GM08714 (cell line): ENCODE results near the gene RHOT2.
"Not testable (repeated sequence)": the region's sequence is repeated elsewhere in the genome, so short reads cannot be mapped to it uniquely, and the experiment has no call there.

Experiments
- H3K4me3 ChIP-seq: fragments of 200-500 bp; sonication (Bioruptor generic); 2 replicates; pipeline ENCODE4 v1.5.1; 2014; ENCODE audit warnings: mild to moderate bottlenecking, low read length, inconsistent platforms
- ZNF274 ChIP-seq: IDR thresholded peaks from 2 replicates; pipeline ENCODE4 v1.6.1; 2012; ENCODE audit warnings: mild to moderate bottlenecking, low read depth, low read length

RHOT2 gene

DNA sequence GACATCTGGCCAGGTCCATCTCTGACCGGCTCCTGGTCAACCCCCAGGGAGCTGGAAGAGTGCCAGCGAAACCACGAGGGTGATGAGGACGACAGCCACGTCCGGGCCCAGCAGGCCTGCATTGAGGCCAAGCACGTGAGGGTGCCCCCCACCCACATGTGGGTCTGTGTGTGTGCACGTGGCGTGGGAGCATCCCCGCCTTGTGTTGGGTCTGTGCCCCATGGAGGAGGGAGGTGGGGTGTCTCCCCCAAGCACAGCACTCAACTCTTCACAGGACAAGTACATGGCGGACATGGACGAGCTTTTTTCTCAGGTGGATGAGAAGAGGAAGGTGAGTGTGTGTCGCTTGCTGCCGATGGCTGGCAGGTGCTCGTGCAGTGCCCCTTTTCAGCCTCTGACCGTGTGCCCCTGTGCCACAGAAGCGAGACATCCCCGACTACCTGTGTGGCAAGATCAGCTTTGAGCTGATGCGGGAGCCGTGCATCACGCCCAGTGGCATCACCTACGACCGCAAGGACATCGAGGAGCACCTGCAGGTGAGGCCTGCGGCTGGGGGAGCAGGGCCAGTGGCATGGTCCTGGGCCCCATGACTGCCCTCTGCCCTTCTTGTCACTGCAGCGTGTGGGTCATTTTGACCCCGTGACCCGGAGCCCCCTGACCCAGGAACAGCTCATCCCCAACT, 14.0 kb downstream of the RHOT2 start:
- TF ChIP-seq ZNF274 = no peak
- H3K4me3 ChIP-seq = no peak overlapping the region; the same call in 1 of the 2 replicates

DNA sequence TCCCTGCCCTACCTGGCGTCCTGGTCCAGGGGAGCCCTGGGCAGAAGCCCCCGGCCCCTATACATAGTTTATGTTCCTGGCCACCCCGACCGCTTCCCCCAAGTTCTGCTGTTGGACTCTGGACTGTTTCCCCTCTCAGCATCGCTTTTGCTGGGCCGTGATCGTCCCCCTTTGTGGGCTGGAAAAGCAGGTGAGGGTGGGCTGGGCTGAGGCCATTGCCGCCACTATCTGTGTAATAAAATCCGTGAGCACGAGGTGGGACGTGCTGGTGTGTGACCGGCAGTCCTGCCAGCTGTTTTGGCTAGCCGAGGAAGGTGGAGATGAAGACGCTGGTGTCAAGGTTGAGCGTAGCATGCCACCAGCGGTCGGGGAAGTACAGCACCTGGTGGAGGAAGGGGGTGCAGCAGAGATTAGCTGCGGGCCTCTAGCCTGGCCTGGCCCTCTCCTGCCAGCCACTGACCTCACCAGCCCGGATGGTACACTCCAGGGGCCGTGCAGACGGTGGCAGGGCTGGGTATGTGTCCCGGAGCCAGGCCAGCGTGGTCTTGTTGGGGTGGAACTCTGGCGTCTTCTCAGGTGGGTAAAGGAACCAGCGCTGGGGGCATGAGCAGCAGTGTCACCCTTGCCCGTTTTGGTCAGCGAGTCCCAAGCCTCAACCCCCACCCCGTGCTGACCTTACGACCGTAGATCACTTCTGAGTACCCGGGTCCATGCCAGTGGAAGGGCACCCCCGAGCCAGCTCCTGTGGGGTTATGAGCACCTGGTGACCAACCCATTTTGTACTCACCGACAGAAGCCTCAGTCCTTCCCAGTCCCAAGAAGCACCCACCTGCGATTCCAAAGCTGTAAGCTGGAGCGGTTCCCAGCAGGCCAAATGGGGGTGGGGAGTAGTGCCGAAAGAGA, 14.8 kb downstream of the RHOT2 start:
- peak overlapping the region; percentile 68; the same call in 1 of the 2 replicates for H3K4me3 ChIP-seq
- TF ChIP-seq ZNF274 = no peak

DNA sequence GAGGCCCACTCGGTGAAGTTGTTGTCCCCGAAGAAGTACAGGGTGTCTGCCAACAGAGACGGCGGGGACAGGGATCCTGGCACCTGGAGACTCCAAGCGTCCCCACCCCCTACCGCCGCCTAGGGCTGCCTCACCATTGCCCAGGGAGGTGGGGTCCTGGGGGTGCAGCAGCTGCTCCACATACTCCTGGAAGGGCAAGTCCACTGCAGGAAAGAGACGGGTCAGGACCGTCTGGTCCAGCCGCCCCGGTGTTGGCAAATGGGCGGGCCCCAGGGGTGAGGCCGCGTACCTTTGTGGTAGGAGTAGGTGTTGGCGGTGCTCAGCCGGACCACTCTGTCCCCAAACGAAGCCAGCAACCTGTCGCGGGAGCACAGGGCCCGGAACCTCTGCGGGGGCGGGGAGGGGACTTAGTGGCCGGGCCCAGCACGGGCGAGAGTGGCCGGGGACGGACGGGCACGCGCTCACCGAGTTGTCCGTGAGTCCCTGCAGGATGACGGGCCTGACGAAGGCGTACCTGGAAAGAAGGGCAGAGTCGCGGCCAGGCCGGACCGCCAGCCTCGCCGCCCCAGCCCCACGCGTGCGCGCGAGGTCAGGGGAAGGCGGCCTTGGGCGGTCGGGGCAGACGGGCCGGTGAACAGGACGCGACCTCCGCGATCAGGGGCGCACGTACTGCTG, 15.6 kb downstream of the RHOT2 start:
- TF ChIP-seq ZNF274 = no peak
- peak overlapping the region; percentile 68 for H3K4me3 ChIP-seq

DNA sequence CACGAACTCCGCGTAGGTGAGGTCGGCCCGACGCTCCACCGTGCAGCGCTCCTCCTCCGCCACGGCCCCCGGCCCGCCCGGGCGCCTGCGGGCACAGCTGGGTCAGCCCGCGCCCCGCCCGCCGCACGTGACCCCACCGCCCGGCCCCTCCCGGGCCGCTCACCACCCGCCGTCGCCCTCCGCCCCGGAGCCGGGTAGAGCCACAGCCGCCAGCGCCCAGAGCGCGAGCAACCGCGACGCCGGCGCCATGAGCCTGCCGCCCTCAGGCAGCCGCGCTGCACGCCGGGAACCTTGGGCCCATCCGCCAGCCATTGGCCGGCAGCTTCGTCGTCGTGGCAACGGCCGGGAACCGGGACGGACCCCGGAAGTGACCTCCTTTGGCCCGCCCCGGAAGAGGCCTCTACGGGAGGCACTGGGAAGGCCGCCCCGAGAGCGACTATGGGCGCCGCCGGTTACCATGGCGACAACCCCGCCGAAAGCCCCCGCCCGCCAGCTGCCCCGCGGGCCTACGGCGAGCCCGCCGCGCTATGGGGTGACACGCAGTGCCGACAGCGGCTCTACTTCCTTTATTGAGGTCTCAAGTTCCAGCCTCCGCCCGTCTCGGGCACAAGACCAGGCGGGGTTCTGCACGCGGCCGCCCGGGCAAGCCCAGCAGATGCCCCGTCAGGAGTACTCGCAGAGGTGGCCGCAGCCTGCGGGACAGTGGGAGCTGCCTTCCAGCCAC, 16.3 kb downstream of the RHOT2 start, which contains the start of gene JMJD8:
Gene JMJD8 (minus strand): TSS at position 264 of the 724 bp plus-strand sequence. CDS start 15 bp downstream, at position 249.
- no peak for TF ChIP-seq ZNF274

DNA sequence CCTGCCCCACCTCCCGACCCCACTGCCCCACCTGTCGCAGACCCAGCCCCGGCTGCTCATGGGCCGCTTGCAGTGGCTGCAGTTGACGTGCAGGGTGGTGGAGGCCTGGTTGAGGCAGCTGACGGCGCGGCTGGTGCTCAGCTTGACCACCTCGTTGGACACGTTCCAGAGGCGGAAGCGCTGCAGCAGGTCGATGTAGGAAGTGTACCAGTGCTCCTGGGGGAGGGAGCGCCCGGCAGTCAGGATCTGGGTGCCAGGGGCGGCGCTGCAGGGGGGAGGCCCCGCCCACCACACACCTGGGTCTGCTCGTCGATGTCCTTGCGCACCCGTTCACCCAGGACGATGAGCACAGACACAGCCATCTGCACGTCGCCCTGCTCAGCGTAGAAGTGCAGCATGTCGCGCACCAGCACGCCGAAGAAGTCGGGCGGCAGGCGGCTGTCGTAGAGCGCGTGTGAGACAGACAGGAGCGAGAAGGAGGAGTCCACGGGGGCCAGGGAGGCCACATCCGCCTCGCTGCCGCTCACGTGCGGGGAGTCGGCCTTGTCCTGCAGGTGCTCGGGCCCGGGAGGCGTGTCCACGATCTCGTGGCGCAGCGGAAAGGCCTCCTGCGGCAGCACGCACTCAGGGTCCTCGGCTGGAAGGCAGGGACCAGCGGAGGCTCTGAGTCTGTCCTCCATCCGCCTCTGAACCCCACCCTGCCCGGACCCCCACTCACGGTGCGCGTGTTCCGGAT, 17.2 kb downstream of the RHOT2 start:
- no peak for TF ChIP-seq ZNF274
- H3K4me3 ChIP-seq = no peak overlapping the region

More for the DNA sequence above, 16.3 kb downstream of the RHOT2 start, which contains the start of gene JMJD8:
- peak within 1 kb of the TSS; percentile 68 for H3K4me3 ChIP-seq

DNA sequence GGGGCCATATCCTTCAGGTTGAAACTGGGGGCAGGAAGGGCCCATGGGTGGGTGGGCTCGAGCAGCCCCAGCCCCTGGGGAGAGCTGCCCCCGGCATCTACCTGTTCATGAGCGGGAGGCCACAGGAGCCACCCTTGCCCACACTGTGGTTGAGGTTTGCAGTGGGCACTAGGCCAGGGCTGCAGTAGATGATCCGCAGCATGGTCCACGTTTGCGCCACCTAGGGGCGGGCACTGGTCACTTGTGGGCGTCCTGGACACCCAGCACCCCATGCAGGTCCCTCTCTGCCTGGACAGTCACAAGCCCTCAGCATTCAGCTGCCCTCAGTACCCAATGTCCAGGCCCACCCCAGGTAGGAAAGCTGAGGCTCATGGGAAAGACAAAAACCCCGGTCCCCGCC, 18.0 kb downstream of the RHOT2 start:
- TF ChIP-seq ZNF274 = no peak

DNA sequence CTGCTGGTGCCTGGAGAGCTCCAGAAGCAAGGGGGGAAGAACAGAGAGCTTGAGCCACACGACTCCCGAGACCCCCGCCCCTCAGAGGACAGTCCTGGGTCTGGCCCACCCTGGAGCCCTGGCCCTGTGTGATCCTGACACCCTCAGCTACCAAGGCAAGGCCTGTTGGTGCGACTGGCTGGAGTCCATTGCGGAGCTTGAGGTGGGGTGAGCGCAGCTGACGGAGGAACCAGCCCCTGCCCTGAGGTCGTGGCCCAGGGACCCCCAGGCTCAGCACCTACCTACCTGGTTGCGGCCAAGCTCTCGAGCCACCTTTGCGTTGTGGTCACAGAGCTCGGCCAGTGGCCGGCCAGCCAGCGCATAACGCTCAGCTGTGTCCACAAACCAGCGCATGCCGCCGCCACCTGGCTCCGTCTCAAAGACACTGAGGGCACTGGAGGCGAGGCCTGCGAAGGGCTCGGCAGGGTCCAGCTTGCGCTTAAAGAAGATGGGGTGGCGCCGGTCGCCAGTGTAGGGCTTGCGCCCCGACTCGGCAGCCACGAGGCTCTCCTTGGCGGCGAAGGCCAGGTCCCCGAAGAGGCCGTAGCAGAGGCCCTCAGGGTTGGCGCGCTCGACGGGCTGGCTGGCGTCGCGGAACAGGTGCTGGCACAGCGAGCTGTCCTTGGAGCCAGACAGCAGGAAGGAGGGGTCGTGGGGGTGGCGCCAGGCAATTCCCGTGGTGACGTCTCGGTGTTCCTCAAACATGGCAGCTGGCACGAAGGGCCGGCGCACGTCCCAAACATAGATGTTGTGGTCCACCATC, 18.7 kb downstream of the RHOT2 start:
- TF ChIP-seq ZNF274 = no peak
- no peak overlapping the region for H3K4me3 ChIP-seq

More for the DNA sequence above, 18.0 kb downstream of the RHOT2 start:
- H3K4me3 ChIP-seq = no peak overlapping the region

DNA sequence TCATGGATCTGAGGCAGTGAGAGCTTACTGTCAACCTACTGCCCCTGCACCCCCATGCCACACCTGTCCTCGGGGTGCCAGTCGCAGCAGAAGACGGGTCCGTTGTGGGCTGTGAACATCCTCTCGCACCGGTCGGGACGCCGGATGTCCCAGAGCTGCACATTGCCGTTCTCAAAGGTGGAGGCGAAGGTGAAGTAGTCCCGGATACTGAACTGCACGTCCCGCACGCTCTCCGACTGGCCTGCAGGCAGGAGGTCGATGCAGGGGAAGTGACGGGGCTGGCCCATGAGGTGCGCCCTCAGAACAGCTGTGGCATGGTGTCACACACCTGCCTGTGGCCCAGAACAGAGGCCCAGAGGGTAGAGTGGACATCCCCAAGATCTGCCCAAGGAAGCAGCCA, 19.6 kb downstream of the RHOT2 start:
- no peak overlapping the region for H3K4me3 ChIP-seq
- no peak for TF ChIP-seq ZNF274

DNA sequence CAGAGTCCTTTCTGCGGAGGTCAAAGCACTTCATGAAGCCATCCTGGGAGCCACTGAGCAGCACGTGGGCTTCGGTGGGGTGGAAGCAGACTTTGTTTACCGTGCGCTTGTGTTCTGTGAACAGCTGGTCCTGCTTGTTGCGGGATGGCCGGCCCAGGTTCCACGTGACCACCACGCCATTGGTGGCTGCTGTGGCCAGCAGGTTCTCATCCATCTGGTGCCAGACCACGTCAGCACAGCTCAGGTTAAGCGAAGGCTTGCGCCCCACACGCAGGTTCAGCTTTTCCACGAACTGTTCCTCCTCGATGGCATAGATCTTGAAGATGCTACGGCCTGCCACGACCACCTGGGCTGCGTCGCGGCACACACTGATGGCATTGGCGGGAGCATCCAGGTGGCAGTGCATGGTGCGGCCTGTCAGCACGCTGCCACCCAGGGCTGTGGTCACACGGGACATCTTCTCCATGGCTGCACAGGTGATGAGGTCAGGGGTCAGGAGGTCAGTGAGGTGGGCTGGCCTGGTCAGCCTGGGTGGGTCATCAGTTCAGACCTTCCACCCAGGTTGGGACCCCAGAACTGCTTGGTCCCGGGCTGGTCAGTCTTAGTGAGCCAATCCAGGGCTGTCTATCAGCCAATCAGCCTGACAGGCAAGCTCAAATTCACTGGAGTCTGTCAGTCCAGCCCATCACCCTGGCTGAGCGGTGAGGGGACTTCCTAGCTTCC, 21.4 kb downstream of the RHOT2 start:
- peak overlapping the region; percentile 88 for H3K4me3 ChIP-seq

DNA sequence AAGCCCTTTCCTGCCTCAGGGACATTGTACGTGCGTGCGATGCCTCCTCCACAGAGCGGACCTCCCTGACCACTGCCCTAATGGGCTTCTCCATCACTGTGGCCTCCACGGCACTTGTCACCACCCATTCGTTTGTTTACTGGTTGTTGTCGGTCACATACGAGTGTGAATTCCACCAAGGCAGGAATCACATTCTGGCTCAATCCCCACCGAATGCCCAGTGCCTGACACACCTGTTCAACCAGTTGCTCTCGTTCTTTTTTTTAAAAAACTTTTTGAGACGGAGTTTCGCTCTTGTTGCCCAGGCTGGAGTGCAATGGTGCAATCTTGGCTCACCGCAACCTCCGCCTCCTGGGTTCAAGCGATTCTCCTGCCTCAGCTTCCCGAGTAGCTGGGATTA, 23.3 kb downstream of the RHOT2 start:
- not testable (repeated sequence) for H3K4me3 ChIP-seq

More for the DNA sequence above, 21.4 kb downstream of the RHOT2 start:
- TF ChIP-seq ZNF274 = no peak

DNA sequence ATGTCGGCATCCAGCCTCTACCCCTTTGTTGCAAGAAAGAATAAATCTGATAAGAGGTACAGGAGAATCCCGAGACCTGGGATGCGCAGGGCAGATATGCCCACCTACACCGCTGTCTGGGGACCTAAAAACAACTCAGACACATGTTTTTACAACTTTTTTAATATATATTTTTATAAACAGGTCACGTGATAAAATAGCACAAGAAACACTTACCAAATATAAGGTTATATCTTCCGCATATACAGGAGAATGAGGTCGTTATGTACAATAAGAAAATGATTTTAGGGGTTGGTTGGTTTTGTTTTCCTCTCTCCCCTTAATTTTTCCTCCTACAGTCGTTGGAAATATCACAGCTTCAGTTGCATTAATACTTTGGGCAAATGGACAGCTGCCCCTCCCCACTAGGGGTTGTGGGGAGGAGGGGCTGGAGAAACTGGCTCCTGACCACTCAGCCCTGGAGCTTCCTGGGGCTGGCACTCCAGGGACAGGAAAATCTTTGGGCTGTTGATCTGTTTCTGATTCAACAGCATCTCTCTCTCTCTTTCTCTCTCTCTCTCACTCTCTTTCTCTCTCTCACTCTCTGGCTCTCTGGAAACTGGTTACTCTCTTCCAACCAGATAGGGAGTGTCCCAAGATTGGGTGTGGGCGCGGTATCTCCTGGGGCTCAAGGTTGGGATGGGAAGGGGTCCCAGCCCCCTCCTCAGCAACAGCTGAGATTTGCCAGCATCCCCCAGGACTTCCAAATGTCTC, 24.6 kb downstream of the RHOT2 start:
- no peak for TF ChIP-seq ZNF274
- no peak overlapping the region for H3K4me3 ChIP-seq

DNA sequence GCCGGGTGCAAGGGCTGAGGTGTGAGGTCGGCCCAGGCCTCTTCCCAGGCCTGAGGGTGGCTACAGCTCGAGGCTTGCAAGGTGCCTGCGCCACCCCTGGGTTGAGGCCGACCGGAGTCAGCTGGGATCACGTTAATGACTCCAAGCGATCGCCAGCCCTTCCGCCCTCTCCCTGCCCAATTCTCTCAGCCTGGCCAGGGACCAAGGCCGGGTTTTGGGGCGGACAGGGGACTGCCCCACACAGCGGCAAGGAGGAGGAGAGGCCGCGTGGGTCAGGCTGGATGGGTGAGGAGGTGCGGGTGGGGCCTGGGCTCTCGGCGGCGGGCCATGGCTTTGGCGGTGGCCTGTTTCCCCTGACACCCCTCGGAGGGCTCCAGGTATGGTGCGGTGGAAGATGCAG, 25.4 kb downstream of the RHOT2 start:
- H3K4me3 ChIP-seq = no peak overlapping the region
- TF ChIP-seq ZNF274 = no peak
